Spleen (tissue), 11 donors: Measurements from ENCODE around the gene INPP1. TPM values are rescaled to one million over a fixed set of nuclear protein-coding genes. Genes with fewer than 3 reads are reported as not detected.
A peak's percentile ranks its signal among the peaks of the same experiment; 100 is the strongest.

Experiments used
- DNase-seq: peaks from one replicate; pipeline ENCODE4 v3.0.0-alpha.2; 2020
- H3K27ac ChIP-seq, 8 donors: fragments of 200-600 bp; sonication (generic) in 7 of 8; 1 replicate in 4 of 8; 2 replicates in 4 of 8; pipeline versions ENCODE4 v1.5.0 to v1.8.0; 2016 to 2021; ENCODE audit warnings: inconsistent platforms in 4 of 8, mild to moderate bottlenecking in 4 of 8, moderate library complexity in 1 of 8
- H3K27me3 ChIP-seq, 7 donors: fragments of 200-600 bp; sonication (generic) in 6 of 7; replicated peaks in 1 of 7; 1 replicate in 4 of 7; 2 replicates in 3 of 7; pipeline versions ENCODE4 v1.5.0 to v1.8.0; 2016 to 2021; ENCODE audit warnings: inconsistent platforms in 3 of 7, mild to moderate bottlenecking in 1 of 7
- H3K36me3 ChIP-seq, 6 donors: fragments of 200-600 bp; sonication (generic) in 5 of 6; 1 replicate in 4 of 6; 2 replicates in 2 of 6; pipeline versions ENCODE4 v1.5.0 to v1.8.0; 2016 to 2021; ENCODE audit warnings: inconsistent platforms in 2 of 6
- H3K4me1 ChIP-seq, 6 donors: fragments of 200-600 bp; sonication (generic) in 5 of 6; 1 replicate in 3 of 6; 2 replicates in 3 of 6; pipeline versions ENCODE4 v1.5.0 to v1.8.0; 2016 to 2021; ENCODE audit warnings: inconsistent platforms in 3 of 6
- H3K4me3 ChIP-seq, 8 donors: fragments of 200-600 bp; sonication (generic) in 7 of 8; 1 replicate in 4 of 8; 2 replicates in 4 of 8; pipeline versions ENCODE4 v1.5.0 to v1.8.0; 2016 to 2021; ENCODE audit warnings: inconsistent platforms in 4 of 8, mild to moderate bottlenecking in 4 of 8, moderate library complexity in 2 of 8
- H3K9me3 ChIP-seq, 8 donors: fragments of 200-600 bp; sonication (generic) in 7 of 8; 1 replicate in 4 of 8; 2 replicates in 4 of 8; pipeline versions ENCODE4 v1.5.0 to v1.8.0; 2016 to 2021; ENCODE audit warnings: inconsistent platforms in 4 of 8
- POLR2A ChIP-seq, 3 donors: fragments of 450-650 bp; IDR thresholded peaks; one replicate each; pipeline ENCODE4 v1.5.1; 2017; ENCODE audit warnings: antibody characterized with exemption in 3 of 3, mild to moderate bottlenecking in 1 of 3
- POLR2AphosphoS5 ChIP-seq, 3 donors: sonication (generic); formaldehyde crosslinking; IDR thresholded peaks; one replicate each; pipeline ENCODE4 v1.5.1; 2017; ENCODE audit warnings: antibody characterized with exemption in 3 of 3
- WGBS, 5 donors: extraction: QIAGEN DNeasy Blood & Tissue Kit in 3 of 5; methylation state at CpG; one replicate each; pipeline versions ENCODE4 v1.1.5 to v1.1.7; 2013 to 2018; 5-methylcytosine and 5-hydroxymethylcytosine counted together
- intact Hi-C: fragments of 100-400 bp; cut with DNase I; formaldehyde crosslinking; loops from one replicate; pipeline ENCODE4 v1.15.0; 2023; ENCODE audit warnings: low total_unique reads
- polyA plus RNA-seq, 3 donors: library from polyadenylated mRNA; stranded (reverse); fragments of 200-250 nt; gene quantifications; one replicate each; pipeline ENCODE4 v1.2.1, GENCODE V29; 2013
- total RNA-seq, 7 donors: library from RNA; depleted of rRNA in 3 of 7; stranded (reverse); fragments of >200 nt in 3 of 7; fragmentation: NEBNext Ultra II Directional in 4 of 7; extraction: Animal tissue kit (Norgen Biotek cat#: 25700) in 4 of 7; gene quantifications; one replicate each; pipeline versions ENCODE4 v1.1.0 to v1.2.1, GENCODE V29; 2016 to 2021
- TF ChIP-seq, protein P1 (sequence below), 11 experiments: fragments of 200-600 bp in 7 of 11; fragments of 450-650 bp in 4 of 11; sonication (generic) in 4 of 11; IDR thresholded peaks in 8 of 11; conservative IDR thresholded peaks in 3 of 11; 1 replicate in 7 of 11; 2 replicates in 4 of 11; pipeline versions ENCODE4 v1.4.0 to v1.8.0; 2016 to 2021; ENCODE audit warnings: antibody characterized with exemption in 11 of 11, inconsistent platforms in 4 of 11, mild to moderate bottlenecking in 1 of 11
- donor health status: healthy with polysubstance abuse.
- donor health status: DM: no; HTN: no; CAD: no; lungs with moderate emphysema.
- donor health status: DM: no; HTN: no; CAD: no.
- donor health status: Bipolar disorder and iron deficiency.
- donor health status: healthy.
- donor health status: DM: no; HTN: no; CAD: no.
- donor health status: DM: yes; HTN: yes; CAD: no.

INPP1 gene
- total and polyA plus RNA-seq, 10 donors = 11.6 to 52.1 (median 27.8) TPM

DNA sequence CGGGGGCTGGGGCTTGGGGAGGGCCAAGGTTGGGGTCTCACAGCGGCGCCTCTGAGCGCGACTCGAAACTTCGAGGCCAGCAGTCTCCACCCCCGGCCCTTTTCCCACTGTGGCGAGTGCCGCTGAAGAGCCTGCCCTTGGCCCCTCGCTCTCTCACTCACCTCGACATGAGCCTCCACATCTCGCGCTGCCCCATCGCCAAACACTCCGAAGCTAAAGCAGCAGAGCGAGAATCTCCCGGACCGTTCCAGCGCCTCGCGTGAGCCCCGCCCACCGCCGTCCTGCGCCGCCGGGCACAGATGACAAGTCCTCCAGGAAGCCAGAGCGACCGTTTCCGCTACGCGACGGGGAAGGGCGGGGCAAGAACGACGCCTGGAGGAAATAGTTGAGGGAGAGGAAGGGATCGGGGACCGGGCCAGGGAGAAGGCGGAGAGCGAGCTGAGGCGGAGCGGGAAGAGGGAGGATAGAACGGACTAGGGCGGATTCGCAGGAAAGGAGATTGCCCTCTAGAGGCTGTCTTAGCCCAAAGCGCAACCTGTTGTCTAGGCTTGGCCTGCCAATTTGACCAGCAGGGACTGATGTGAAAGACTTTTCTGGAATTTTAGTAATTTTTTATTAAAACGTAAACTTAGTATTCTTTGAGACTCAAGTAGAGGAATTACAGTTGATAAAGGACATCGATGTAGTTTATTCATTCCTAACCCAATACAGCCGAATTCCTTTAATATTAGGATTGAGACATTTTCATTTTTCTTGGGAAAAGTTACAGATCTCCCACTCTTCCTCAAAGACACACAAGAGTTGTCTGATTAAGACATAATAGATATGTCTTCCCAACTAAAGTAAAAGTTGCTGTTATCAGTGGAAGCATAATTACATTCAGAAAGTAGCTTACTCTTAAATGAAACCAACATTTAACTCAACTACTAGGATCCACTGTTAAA lies 23.6 kb upstream of the INPP1 start, which contains the start of gene HIBCH:
Gene HIBCH, minus strand, starts transcription at position 272 of the 944 bp plus-strand sequence. Its CDS starts 76 bp downstream, at position 196.
- peak in 2 of 3 donors; percentile 63 to 81 for TF ChIP-seq POLR2A (IDR thresholded peaks at IDR 0.05)
- peak; percentile 96 to 98 (median 97) for TF ChIP-seq POLR2AphosphoS5 (IDR thresholded peaks at IDR 0.05)
- TF ChIP-seq, protein P1, sequence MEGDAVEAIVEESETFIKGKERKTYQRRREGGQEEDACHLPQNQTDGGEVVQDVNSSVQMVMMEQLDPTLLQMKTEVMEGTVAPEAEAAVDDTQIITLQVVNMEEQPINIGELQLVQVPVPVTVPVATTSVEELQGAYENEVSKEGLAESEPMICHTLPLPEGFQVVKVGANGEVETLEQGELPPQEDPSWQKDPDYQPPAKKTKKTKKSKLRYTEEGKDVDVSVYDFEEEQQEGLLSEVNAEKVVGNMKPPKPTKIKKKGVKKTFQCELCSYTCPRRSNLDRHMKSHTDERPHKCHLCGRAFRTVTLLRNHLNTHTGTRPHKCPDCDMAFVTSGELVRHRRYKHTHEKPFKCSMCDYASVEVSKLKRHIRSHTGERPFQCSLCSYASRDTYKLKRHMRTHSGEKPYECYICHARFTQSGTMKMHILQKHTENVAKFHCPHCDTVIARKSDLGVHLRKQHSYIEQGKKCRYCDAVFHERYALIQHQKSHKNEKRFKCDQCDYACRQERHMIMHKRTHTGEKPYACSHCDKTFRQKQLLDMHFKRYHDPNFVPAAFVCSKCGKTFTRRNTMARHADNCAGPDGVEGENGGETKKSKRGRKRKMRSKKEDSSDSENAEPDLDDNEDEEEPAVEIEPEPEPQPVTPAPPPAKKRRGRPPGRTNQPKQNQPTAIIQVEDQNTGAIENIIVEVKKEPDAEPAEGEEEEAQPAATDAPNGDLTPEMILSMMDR (IDR thresholded peaks at IDR 0.05 in 8 of 11, conservative IDR thresholded peaks at IDR 0.05 in 3 of 11) = peak; percentile 44 to 82 (median 73)
- H3K36me3 ChIP-seq = no peaks in the 10 kb centered on the region
- intact Hi-C loops = no loop called here
- H3K9me3 ChIP-seq = no peaks in the 10 kb centered on the region
- H3K27ac ChIP-seq = peak within 1 kb of the TSS; percentile 79 to 93 (median 91)
- no peaks in the 10 kb centered on the region for H3K27me3 ChIP-seq
- 1% methylated on average over 42 to 50 of the region's 50 CpGs for WGBS, 5 donors
- peak; percentile 99 for DNase-seq
- H3K4me3 ChIP-seq = peak within 1 kb of the TSS; percentile 59 to 94 (median 81)
- H3K4me1 ChIP-seq = peaks cover 11 to 55% (median 38%) of the 10 kb centered on the region in 6 donors

DNA sequence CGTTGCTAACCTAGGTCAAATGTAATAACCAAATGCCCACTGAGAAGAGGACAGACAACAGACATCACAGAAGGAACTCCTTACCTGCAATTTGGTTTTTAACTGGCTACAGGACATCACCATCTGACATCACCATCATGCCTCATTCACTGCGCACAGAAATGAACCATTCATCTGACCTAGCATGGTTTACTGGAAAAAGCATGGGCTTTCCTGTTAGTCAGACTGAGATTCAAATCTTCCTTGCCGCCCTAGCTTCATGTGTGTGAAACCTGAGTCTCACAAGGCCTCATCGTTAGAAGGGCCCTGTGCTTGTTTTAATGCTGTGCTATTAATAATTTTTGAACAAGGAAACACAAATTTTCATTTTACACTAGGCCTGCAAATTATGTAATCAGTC lies 22.7 kb upstream of the INPP1 start:
- Histone ChIP-seq H3K4me1 (peaks cover 11 to 46% (median 34%) of the 10 kb centered on the region in 6 donors), H3K27me3 (no peaks in the 10 kb centered on the region), H3K4me3 (peak overlapping the region in 2 of 8 donors; percentile 86 to 94), H3K27ac (peak overlapping the region; percentile 79 to 93 (median 91)), H3K9me3 (no peaks in the 10 kb centered on the region), H3K36me3 (no peaks in the 10 kb centered on the region)
- DNase-seq = no peak
- intact Hi-C loops = no loop called here
- TF ChIP-seq, protein P1 (IDR thresholded peaks at IDR 0.05 in 8 of 11, conservative IDR thresholded peaks at IDR 0.05 in 3 of 11) = no peak
- TF ChIP-seq POLR2AphosphoS5 (IDR thresholded peaks at IDR 0.05) (no peak), POLR2A (IDR thresholded peaks at IDR 0.05) (no peak)
- WGBS, 5 donors = 71 to 86% (median 73%) methylated on average over 4 of the region's 4 CpGs

DNA sequence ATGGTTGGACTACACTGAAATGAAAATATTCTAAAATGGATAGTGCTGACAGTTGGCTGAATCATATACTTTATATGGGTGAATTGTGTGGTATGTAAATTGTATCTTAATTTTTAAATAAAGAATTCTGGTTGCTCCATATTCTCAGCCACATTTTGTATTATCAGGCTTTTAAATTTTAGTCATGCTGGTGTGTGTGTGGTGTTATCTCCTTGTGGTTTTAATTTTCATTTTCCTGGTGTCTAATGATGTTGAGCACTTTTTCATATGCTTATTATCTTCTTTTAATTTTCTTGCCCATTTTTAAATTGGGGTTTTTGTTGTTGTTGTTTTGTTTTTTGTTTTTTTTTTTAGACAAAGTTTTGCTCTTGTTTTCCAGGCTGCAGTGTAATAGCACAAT lies 20.0 kb upstream of the INPP1 start:
- intact Hi-C loops = no loop called here
- Histone ChIP-seq H3K9me3 (no peaks in the 10 kb centered on the region), H3K36me3 (no peaks in the 10 kb centered on the region), H3K27me3 (no peaks in the 10 kb centered on the region), H3K4me3 (no peak overlapping the region), H3K4me1 (peaks cover 6 to 19% (median 18%) of the 10 kb centered on the region in 6 donors), H3K27ac (no peak overlapping the region)
- DNase-seq = no peak
- TF ChIP-seq POLR2AphosphoS5 (IDR thresholded peaks at IDR 0.05) = no peak
- TF ChIP-seq, protein P1 (IDR thresholded peaks at IDR 0.05 in 8 of 11, conservative IDR thresholded peaks at IDR 0.05 in 3 of 11) = no peak
- no peak for TF ChIP-seq POLR2A (IDR thresholded peaks at IDR 0.05)

DNA sequence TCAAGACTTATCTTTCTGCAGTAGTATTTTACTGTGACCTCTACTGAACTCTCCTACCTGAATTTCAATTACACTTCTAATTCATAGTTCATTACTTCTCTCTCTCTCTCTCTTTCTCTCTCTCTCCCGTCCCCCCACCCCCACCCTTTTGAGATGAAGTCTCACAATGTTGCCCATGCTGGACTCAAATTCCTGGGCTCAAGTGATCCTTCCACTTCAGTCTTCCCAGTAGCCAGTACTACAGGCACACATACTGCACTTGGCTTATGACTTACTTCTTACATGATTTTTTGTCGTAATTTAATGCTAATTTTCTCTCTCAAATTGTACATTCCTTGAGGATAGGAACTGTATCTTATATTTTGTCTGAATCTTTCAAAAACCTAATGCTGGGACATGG lies 17.8 kb upstream of the INPP1 start:
- no peak overlapping the region for H3K4me3 ChIP-seq
- no peak overlapping the region for H3K27ac ChIP-seq
- no peaks in the 10 kb centered on the region for H3K36me3 ChIP-seq
- peaks cover 0 to 3% (median 2%) of the 10 kb centered on the region in 6 donors for H3K4me1 ChIP-seq
- WGBS, 5 donors = 78 to 93% (median 81%) methylated on average over 2 of the region's 2 CpGs
- no peaks in the 10 kb centered on the region for H3K9me3 ChIP-seq
- H3K27me3 ChIP-seq = no peaks in the 10 kb centered on the region
- DNase-seq = no peak
- intact Hi-C loops = no loop called here
- TF ChIP-seq, protein P1 (IDR thresholded peaks at IDR 0.05 in 8 of 11, conservative IDR thresholded peaks at IDR 0.05 in 3 of 11) = no peak
